Hematopoietic multipotent progenitor cell treated with erythropoietin and hydrocortisone succinate and interleukin-3 and kit ligand, for 8 days (in vitro differentiated cells): Measurements from ENCODE around the gene RPUSD2.

ENCODE experiments used
- DNase-seq: peaks from one replicate; pipeline ENCODE4 v3.0.0-alpha.2; 2015

RPUSD2 gene, protein sequence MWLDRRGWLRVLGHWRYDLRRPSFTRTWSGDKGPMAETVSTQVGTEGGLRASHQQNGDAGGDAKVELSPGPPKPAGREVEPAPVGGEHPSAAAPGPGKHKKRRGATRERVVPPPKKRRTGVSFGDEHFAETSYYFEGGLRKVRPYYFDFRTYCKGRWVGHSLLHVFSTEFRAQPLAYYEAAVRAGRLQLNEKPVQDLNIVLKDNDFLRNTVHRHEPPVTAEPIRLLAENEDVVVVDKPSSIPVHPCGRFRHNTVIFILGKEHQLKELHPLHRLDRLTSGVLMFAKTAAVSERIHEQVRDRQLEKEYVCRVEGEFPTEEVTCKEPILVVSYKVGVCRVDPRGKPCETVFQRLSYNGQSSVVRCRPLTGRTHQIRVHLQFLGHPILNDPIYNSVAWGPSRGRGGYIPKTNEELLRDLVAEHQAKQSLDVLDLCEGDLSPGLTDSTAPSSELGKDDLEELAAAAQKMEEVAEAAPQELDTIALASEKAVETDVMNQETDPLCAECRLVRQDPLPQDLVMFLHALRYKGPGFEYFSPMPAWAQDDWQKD

DNA sequence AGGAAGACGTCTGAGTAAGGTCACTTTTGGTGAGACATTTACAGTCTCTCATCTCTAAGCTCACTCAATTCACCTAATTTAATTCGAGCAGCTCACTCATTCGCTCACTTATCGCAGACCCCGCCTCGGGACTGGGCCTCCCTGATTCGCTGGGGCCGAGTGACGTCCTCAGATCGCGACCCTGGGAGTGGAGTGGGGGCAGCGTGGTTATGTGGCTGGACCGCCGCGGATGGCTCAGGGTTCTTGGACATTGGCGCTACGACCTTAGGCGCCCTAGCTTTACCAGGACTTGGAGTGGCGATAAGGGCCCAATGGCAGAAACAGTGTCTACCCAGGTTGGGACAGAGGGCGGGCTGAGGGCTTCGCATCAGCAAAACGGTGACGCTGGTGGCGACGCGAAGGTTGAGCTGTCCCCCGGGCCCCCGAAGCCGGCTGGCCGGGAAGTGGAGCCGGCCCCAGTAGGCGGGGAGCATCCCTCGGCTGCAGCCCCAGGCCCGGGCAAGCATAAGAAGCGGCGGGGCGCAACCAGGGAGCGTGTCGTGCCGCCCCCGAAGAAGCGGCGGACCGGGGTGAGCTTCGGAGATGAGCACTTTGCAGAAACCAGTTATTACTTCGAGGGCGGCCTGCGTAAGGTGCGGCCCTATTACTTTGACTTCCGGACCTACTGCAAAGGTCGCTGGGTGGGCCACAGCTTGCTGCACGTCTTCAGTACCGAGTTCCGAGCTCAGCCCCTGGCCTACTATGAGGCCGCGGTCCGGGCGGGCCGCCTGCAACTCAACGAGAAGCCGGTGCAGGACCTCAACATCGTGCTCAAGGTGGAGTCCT lies at the start of gene RPUSD2:
TSS of gene RPUSD2 (plus strand) at position 171 of the 825 bp plus-strand sequence. CDS start at position 210, 39 bp downstream.
- DNase-seq = peak; percentile 97

DNA sequence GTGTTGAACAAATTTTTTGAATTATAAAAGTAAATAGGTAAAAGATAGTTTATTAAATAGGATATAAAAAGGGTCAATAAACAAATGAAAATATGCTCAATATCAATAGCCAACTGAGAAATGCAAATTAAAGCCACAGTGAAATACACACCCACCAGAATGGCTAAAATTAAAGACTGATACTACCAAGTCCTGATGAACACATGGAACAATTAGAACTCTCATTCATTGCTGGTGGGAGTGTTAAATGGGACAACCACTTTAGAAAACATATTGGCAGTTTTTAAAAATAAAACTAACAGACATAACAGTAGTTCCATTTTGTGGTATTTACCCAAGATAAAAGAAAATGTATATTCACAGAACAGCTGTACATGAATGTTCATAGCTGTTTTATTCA lies 45.5 kb upstream of the RPUSD2 start:
- no peak for DNase-seq

DNA sequence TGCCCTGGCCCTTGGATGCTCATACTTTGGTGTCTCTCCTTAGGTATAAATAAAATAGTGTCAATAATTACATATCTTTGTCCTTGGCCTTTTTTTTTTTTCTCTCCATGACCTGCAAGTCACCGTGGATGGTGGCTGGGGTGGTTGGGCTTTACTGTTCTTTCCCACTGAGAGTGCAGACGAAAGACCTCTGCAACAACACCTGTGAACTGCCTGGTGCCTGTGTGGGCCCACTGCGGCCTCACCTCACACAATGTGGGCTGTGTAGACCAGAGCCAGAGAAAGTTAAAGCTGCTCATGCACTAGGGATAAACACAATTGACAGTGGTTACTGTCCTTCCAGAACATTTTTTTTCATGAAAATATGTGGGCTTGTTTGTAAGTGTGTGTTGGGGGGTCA lies 43.2 kb upstream of the RPUSD2 start:
- no peak for DNase-seq

DNA sequence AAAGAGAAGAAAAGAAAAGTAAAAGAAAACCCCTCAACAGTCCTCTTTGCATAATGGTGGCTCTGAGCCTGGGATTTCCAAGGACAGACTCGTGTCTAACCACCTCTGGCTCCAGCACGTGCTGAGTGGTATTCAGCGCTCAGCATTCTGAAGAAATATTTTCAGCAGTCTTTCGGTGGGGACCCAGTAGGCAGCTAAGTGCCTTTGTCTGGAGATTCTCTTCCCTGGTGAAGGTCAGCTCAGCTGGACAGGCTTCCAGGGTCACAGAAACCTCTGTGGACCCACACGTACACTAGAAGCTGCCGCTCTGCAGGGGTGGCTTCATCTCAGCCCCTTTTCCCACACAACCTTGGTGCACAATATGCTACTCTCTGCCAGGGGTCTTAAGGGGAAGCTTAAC lies 40.3 kb upstream of the RPUSD2 start:
- DNase-seq = no peak

DNA sequence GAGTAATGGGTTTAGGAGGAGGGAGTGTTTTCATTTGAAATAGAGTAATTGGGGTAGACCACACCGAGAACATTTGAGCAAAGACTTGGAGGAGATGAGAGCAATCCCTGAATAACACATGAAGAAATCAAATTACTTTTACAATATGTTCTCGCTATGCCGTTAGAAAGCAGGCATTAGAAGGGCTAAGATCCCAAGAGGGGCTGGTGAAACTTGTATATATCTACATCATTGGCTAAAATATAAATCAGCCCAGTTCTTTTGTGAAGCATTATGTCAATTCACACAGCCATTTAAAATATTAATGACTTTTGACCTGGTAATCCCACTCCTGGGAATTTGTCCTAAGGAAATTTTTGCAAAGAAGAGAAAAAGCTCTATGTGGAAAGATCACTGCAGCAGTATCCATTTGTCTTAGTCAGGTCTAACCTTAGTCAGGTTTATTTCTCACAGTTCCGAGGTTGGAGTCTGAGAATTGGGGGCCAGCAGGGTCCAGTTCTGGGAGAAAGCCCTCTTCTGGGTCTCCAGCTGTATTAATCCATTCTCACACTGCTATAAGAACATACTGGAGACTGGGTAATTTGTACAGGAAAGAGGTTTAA lies 35.2 kb upstream of the RPUSD2 start:
- DNase-seq = no peak

DNA sequence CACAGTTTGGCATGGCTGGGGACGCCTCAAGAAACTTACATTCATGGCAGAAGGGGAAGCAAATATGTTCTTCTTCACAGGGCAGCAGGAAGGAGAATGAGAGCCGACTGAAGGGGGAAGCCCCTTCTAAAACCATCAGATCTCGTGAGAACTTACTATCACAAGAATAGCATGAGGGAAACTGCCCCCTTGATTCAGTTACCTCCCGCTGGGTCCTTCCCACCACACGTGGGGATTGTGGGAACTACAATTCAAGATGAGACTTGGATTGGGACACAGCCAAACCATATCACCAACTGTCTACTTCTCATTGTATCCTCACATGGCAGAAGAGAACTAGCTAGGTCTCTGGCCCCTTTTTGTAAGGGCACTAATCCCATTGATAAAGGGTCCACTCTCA lies 34.7 kb upstream of the RPUSD2 start:
- no peak for DNase-seq

DNA sequence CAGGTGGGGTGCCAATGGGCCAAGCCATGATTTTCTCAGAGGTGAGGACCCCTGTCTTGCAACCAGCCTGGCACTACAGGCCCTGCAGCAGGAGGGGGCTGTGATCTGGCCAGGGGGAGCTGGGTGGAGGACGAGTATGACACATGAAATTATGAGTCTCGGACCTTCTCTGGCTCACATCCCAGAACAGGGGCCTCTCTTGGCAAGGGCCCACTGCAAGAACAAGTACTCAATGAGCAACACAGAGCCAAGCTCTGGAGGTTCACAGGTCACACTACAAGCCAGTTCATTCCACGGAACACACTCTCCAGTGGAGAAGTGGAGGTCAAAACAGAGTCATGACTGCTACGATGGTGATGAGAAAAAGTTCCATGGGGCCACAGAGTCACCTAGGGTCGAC lies 32.6 kb upstream of the RPUSD2 start:
- DNase-seq = no peak

DNA sequence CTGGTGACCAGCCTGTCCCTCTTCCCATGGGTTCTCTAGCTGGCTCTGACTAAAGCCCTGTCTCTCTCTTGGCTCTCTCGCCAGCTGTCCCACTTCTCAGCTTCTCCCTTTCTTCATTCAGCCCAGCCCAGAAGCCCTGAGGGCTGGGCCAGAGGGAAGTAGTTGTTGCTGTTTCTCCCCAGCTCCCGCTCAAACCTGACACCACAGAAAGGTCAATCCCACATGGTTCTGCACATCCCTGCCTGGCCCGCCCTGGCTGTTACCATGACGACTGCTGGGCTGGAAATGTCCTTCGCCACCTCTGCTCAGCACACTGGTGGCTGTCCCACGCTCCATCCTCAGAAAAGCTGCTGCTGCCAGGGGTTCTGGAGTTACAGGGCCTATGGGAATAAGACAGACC lies 30.1 kb upstream of the RPUSD2 start:
- DNase-seq = no peak

DNA sequence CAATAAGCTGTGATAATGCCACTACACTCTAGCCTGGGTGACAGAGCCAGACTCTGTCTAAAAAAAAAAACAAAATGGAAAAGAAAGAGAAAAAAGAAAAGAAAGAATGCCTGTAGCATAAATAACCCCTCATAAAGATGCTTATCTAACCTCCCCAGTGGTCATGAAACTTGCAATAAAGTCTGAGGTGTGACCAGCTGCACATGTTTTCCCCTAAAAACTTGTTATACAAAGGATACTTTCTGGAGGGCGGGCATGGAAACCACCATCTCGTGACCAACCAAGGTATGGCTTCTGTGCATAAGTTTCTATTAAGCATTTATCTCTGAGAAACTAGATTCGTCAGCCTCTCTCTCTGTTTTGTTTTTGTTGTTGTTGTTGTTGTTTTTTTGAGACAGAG lies 26.0 kb upstream of the RPUSD2 start:
- DNase-seq = no peak

DNA sequence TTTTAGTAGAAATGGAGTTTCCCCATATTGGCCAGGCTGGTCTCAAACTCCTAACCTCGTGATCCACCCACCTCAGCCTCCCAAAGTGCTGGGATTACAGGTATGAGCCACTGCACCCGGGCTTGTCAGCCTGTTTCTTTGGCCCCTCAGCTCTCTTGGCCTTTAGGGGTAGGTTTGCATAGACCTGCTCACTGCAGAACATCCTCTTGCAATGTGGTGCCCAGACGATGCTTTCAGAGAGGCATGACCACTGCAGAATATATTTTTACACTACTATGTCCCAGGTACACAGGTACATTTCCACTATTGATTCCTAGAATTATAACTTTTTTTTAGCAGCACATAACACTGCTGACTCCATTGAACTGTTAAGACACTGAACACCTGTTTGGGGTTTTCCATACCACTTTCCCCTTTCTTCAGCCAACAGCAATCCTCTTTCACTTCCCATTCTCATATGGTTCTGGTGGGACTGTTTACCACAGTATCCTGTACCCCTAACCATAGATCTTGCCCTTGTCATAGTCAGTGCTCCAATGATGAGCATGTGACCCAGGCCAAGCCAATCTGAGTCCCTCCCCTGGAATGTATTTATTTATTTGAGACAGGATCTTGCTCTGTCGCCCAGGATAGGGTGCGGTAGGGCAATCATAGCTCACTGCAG lies 25.3 kb upstream of the RPUSD2 start:
- no peak for DNase-seq

DNA sequence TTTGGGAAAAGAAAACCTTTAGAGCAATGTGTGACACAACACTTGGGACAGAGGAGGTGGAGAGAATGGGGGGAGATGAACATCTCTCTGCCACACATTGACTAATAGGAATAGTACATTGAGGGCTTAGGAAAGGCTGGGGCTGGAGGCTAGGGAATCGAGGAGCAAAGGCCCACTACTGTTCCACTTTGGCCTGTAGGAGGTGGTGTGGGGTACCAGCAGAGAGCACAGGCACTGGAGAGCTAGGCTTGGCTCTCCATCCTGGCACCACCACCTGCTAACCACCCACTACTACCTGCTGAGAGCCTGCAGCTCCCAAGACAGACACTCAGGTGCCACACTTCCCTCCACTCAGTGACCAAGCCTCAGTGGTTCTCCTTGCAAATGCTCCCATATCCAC lies 23.6 kb upstream of the RPUSD2 start:
- no peak for DNase-seq

DNA sequence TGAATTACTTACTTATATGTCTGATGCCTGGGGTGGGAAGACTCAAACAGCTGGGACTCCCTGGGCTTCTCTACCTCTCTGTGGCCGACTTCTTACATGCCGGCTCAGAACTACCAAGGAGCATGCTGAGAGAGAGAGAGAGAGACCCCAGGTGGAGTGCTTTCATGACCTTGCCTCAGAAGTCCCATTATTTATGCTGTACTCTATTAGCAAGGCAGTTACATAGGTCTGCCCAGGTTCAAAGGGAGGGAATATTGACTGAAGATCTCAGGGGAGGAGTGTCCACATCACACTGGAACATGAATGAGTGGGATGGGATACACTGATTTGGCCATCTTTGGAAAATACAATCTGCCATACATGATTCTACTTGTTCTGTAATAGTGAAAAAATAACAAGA lies 20.5 kb upstream of the RPUSD2 start:
- DNase-seq = no peak

DNA sequence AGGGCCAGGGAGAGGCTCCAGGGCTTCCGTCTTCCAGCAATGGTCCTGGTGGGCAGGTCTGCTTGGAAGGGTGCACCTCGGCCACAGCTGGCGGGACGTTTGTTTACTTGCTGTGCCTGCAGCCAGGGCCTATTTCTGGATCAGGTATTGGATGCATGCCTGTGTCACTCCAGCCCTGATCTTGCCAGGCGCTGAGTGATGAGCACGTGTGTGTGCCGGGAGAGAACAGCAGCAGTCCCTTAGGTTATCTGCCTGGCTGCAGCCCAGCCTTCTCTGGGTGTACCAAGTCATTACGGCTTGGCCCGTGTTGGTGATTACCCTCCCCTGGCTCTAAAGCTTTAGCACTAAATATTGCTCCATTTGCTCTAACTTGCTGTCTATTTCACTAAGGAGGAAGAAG lies 19.2 kb upstream of the RPUSD2 start:
- peak; percentile 26 for DNase-seq

DNA sequence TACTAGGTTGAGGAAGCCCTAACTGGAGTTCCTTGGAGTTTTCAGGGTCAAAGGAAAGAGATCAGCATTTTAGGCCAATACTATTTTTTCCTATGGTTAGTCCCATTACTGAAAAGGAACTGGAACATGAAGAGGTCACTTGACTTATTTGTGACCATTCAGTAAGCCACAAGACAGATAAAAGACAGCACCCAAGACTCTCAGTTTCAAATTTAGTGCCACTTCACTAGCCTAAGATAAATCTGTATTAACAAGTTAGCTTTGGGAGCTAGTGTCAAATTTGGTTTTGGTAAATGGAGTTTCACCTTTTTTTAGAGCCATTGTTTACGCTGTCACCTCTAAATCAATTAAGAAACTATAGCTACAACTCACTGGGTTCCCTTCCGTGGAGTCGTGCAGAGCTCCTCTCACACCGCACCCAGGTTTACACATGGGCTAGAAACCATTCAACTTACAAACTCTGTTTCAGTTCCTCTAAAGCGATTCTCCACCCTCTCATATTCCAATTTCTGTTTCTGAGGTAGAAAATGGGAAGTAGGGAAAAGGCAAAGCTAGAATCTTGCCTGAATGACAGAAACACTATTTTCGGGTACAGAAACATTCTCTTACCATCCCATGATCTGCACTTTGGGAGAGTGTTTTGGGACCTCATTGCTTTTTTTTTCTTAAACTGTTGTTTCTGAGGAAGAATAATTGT lies 18.6 kb upstream of the RPUSD2 start:
- no peak for DNase-seq

DNA sequence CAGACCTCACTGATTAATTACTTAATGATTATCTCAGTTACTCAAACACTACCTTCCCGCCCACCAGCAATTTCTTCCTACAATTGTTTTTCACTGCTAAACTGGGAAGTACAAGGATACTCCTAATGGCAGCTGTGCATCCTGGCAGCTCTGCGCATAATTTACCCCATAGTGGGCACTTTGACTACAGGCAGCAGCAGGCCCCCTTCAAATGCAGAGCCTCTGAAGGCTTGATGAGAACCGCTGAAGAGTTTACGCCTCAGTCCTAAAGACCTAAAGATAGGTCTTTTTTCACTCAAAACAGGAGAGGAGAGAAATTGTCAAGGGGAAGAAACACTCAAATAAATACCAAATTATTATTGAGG lies 15.0 kb upstream of the RPUSD2 start:
- DNase-seq = no peak

DNA sequence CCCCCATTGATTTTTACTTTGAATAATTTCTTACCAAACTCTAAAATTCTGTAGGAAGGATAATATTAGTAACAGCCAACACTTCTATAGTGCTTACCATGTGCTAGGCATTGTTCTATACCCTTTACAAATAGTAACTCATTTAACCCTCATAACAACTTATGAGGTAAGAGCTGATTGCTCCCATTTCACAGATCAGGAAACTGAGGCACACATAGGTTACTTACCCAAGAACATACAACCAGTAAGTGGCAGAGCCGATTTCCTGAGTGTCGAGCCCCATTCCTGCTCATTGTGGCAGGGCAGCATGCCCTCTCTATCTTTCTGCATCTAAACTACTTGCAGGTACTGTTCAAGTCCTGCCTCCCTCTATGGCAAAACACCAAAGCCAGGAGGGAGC lies 13.2 kb upstream of the RPUSD2 start:
- no peak for DNase-seq

DNA sequence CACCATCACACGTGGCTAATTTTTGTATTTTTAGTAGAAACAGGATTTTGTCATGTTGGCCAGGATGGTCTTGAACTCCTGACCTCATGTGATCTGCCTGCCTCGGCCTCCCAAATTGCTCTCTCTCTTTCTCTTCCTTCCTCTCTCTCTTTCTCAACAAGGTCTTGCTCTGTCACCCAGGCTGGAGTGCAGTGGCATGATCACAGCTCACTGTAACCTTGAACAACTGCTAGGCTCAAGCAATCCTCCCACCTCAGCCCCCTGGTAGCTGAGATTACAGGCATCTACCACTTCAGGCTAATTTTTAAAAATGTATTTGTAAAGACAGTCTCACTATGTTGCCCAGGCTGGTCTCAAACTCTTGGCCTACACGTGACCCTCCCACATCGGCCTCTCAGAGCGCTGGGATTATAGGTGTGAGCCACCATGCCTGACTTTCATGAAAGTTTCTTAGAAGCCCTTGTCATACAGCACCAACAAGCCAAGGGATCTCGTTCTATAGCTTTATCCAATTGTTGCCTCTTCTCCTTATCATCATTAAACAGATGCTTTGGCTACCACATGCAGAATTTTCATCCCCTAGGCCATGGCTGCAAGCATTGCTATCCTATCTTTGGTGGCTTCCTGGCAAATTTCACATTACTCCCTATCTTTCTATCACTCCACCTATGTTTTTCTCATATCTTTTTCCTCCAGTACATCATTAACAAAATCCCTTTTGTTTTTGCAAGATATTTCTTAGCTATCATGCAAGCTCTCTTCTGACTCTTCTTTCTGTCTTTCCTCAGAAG lies 10.0 kb upstream of the RPUSD2 start:
- peak; percentile 99 for DNase-seq

DNA sequence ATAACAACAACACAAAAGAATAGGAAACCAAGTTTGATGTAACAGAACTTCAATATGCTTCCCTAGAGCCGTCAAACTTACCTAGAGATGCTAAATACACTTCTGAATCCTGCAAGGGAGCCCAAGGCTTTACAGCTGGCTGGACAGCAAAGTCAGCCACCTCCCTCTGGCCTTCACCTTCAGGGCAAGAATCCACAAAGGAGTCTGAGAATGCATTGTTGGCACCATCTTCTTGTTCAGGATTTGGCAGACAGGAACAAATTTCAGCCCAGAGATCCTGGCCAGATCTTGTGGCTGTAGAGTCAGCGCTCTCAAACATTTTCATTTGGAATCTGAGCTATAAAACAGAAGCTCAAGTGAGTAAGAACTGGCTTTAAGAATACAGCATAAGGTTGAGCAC lies 6.4 kb upstream of the RPUSD2 start:
- DNase-seq = no peak

DNA sequence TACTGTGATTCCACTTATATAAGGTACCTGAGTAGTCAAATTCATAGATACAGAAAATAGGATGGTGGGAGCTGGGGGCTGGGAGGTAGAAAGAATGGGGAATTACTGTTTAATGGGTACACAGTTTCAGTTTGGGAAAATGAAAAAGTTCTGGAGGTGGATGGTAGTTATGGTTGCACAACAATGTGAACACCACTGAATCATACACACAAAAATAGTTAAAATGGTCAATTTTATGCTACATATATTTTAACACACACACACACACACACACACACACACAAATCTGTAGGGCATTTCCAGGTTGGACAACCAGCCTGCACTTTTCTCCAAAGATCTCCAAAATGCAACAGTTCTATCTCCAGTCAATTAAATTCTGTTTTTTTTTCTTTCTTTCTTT lies 5.7 kb upstream of the RPUSD2 start:
- DNase-seq = no peak

DNA sequence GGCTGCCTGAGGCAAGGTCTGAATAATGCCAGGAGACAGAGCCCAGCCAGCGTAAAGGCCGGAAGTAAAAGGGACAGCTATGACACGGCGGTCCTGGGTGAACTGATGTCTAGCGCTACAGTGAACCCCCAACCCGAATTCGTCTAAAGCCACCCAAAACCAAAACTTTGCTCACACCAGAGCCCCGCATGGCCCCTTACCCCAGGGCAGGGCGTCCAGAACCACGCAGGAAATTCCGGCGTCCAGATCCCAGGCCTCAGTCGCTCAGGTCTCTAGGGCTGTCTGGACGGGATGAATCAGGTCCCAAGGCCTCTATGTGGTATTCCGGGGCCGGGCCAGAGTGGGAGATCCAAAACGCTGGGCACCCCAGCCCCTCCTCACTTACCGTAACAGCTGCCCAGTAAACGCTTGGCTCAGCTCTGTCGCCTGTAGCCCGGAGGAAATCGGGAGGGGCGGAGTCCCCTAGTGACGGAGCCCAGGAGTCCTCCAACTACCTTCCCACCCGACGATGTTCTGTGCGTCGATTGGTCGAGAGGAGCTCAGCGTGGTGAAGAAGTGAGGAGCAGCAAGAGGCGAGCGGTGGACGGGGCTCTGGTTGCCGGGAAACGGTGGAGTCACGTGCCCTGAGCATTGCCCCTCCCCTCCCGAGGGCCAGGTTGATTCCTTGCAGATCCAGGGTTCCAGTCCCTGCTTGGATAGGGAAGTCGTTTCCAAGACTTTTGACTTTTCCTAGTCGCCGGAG lies 4.3 kb upstream of the RPUSD2 start, which contains the start of gene CCDC32:
TSS of gene CCDC32 (minus strand) at position 452 of the 742 bp plus-strand sequence. CDS start 2,027 bp downstream, outside the sequence.
- DNase-seq = peak; percentile 99
